Dermis microvascular lymphatic vessel endothelial cell (primary cell): ENCODE measurements around the gene OR2M5. TPM values are rescaled to one million over a fixed set of nuclear protein-coding genes. Genes with fewer than 3 reads are reported as not detected.

ENCODE experiments used
- DNase-seq, 2 donors: peaks; one replicate each; pipeline versions ENCODE4 v3.0.0 to v3.0.0-alpha.2; 2010; ENCODE audit warnings: low read depth in 2 of 2
- total RNA-seq: library from RNA; depleted of rRNA; stranded (reverse); fragments of >200 nt; gene quantifications from 2 replicates; pipeline ENCODE4 v1.2.1, GENCODE V29; 2014

OR2M5 gene
- not detected in 2 replicates for total RNA-seq

DNA sequence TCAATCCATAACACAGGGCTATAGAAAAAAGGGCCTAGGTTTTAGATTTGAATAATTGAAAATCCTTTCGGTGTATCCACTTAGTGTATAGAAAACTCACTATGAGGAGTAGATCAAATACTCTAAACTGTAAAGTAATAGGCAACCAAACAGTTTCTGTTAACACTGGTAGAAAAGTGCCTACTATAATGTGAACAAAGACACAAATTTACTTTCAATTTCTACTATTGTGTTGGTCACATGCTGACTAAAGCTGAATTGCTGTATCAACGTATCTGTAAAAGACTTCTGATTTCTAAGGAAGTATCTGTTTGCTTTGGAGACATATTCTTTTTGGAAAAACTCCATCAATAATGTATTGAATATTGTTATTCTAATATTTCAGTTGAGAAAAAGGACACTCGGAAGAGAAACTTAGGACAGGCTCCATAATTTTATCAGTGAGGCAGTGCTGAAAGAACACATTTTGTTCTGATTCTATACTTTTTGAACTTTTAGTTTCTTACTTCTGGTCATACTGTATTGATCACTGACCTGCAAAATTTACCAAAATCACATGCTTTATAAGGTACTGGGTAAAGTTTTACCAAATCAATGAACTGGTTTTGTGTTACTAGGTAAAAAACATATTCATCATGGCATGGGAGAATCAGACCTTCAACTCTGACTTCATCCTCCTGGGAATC is at the start of gene OR2M5:
TSS of gene OR2M5 (plus strand) at position 636 of the 686 bp plus-strand sequence. CDS start at position 636, 0 bp downstream.
- DNase-seq, result no peak

GRCh38 chr1:248098529-248098928 is 46.4 kb upstream of the OR2M5 start:
- no peak for DNase-seq

DNA sequence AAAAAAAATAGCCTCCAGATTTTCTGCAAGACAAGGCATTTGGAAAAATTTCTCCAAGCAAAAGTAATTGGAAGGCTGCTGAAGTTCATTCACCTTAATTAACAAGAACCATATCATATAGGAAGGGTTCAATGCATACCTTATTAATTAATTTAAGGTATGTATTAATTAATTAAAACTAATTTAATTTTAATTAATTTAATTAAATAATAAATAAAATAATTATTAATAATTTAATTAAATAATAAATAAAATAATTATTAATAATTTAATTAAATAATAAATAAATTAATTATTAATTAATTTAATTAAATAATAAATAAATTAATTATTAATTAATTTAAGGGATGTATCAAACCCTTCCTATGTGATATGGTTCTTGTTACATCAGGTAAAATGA is 42.1 kb upstream of the OR2M5 start:
- no peak for DNase-seq

GRCh38 chr1:248111157-248111556 is 33.8 kb upstream of the OR2M5 start:
- no peak for DNase-seq

- DNase-seq, result no peak
These were observed 30.1 kb upstream of the OR2M5 start for GRCh38 chr1:248114890-248115289.

GRCh38 chr1:248127653-248128052 is 17.3 kb upstream of the OR2M5 start:
- DNase-seq, result no peak

DNA sequence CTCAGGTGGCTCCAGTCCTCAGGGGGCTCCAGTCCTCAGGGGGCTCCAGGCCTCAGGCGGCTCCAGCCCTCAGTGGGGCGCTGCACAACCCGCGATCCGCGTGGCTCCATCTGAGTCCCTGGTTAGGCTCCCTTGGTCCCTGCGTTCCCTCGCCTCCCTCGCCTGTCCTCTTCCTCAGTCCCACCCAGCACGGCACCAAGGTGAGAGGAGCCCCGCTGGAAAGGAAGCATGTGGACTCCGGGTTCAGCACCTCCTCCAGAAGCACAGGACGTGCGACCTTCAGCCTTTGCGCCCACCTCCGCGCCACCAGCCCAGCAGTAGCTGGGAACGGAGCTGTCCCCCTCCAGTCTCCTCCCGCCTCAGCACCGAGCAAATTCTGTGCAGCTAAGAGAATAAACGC is 8.1 kb upstream of the OR2M5 start:
- DNase-seq, result no peak

DNA sequence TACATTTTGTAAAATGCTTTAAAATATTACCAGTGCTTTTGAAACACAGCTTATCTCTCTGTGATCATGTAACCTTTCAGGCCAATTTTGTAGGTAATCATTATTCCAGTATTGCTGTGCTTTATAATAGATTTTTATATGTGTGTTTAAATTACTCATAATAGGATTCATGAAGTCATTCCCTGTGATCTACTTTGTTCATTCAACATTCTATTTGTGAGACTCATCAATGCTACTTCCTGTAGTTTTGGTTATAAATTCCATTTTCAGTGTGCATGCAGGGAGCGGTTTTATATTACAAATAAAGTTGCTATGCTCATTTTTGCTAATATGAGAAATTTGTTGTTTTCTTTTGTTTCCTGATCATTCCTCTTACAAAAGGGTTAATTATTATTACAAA is 4.1 kb upstream of the OR2M5 start:
- DNase-seq, result no peak

DNA sequence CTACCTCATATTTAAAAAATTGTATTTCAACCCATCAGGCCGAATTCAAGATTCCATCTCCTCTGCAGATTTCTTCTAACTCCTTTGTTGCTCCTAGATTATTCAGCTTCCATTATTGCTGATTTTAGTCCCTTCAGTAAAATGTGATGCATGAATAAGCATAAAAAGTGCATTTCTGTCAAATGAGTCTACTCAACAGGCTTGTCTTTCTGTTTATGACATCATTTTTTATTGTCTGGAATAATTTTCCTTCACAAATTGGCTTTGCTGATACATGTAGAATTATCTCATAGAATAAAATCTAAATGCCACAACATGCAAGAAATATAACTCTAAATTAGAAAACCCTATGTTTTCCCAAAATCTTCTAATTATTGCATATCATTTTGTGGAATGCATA is 1.6 kb upstream of the OR2M5 start:
- no peak for DNase-seq

GRCh38 chr1:248152056-248152827 is 7.3 kb downstream of the OR2M5 start:
- DNase-seq, result no peak

- DNase-seq, result no peak
These were observed 11.0 kb downstream of the OR2M5 start for GRCh38 chr1:248155927-248156326.

DNA sequence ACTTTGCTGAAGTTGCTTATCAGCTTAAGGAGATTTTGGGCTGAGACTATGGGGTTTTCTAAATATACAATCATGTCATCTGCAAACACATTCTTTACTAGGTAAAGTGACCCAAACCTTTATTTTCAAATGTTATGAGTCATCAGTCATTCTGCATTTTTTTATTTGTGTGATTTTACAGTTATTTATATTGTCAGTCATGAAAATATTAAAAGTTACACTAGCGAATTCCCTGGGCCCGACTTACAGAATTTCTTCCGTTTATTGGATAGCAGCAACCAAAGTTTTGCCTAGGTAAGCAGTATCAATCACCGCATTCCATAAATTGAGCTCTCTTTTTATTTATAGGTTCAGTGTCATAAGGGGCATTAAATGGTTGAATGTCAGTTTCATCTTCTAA is 13.8 kb downstream of the OR2M5 start:
- no peak for DNase-seq

DNA sequence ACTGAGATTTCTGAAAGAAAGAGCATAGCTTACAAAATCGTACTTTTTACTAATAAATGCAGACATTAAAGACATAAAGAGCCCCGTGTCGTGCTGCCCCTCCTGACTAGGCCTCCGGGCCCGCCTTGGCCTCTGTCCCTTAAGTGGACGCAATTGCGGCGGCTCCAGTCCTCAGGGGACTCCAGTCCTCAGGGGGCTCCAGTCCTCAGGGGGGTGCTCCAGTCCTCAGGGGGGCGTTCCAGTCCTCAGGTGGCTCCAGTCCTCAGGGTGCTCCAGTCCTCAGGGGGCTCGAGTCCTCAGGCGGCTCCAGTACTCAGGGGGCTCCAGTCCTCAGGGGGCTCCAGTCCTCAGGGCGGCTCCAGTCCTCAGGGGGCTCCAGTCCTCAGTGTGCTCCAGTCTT is 19.1 kb downstream of the OR2M5 start:
- no peak for DNase-seq

GRCh38 chr1:248165186-248165585 is 20.2 kb downstream of the OR2M5 start:
- no peak for DNase-seq

DNA sequence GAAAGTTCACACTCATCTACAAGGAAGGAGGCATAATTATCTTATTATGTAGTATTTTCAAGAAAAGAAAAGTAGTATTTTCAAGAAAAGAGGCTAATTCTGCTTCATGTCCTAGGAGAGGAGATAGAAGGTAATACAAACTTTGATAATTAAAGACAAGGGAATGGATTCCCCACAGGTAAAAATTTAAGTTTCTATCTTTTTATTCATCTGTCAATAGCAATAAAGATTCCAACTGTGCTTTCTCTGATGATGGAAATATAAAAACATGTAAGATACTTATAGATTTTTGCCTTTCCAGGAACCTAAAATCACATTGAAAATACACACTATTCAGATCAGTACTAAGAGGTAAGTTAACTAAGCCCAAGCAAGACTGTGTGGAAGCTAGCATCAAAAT is 29.6 kb downstream of the OR2M5 start, which contains the start of gene OR2M2:
TSS of gene OR2M2 (plus strand) at position 301 of the 400 bp plus-strand sequence. CDS start 5,165 bp downstream, outside the sequence.
- DNase-seq, result no peak

DNA sequence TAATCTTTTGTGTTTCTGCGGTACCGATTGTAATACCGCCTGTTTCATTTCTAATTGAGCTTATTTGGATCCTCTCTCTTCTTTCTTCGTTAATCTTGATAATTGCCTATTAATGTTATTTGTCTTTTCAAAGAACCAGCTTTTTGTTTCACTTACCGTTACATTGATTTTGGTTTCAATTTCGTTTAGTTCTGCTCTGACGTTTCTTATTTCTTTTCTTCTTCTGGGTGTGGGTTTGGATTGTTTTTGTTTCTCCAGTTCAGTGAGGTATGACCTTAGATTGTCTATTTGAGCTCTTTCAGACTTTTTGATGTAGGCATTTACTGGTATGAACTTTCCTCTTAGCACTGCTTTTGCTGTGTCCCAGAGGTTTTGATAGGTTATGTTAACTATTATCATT is 39.0 kb downstream of the OR2M5 start:
- DNase-seq, result no peak

GRCh38 chr1:248187363-248187762 is 42.4 kb downstream of the OR2M5 start:
- DNase-seq, result no peak

- no peak for DNase-seq
These were observed 44.1 kb downstream of the OR2M5 start for GRCh38 chr1:248189026-248189425.

DNA sequence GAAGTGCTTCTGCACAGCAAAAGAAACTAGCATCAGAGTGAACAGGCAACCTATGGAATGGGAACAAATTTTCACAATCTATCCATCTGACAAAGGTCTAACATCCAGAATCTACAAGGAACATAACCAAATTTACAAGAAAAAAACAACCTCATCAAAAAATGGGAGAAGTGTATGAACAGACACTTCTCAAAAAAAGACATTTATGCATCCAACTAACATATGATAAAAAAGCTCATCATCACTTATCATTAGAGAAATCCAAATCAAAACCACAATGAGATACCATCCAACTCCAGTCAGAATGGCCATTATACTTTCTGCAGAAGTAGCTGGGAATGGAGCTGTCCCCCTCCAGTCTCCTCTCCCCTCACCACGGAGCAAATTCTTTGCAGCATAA is 49.2 kb downstream of the OR2M5 start:
- no peak for DNase-seq
